Fibroblast of lung (primary cell): ENCODE results near the gene FNDC3B.

ENCODE experiments used
- CTCF ChIP-seq, 2 donors: IDR thresholded peaks in 1 of 2; conservative IDR thresholded peaks in 1 of 2; 1 replicate in 1 of 2; 2 replicates in 1 of 2; pipeline ENCODE4 v1.5.1; 2011 to 2012; ENCODE audit warnings: low read length in 2 of 2, control low read depth in 1 of 2, inconsistent platforms in 1 of 2, low read depth in 1 of 2, mild to moderate bottlenecking in 1 of 2
- EZH2 ChIP-seq: IDR thresholded peaks from 2 replicates; pipeline ENCODE4 v1.5.1; 2012; ENCODE audit warnings: low read length, control low read depth, mild to moderate bottlenecking; ENCODE audit errors: missing control alignments

GRCh38 chr3:172369590-172370259 lies 330.3 kb downstream of the FNDC3B start:
- TF ChIP-seq EZH2 (no peak), CTCF (conservative IDR thresholded peaks at IDR 0.05 in 1 of 2, IDR thresholded peaks at IDR 0.05 in 1 of 2; ENCODE audit: low read depth in 1 of 2, low read length in 2 of 2) (no peak)
